SK-N-SH (cell line): ENCODE results near the gene GUCY1A1.

ENCODE experiments used
- CHD2 ChIP-seq: fragments of 150-350 bp; IDR thresholded peaks from 2 replicates; pipeline ENCODE4 v1.6.1; 2018; ENCODE audit warnings: low read length; ENCODE audit not compliant: partially characterized antibody
- CTCF ChIP-seq: fragments of 200-600 bp; sonication (generic); IDR thresholded peaks from 2 replicates; pipeline ENCODE4 v1.6.1; 2017; ENCODE audit warnings: antibody characterized with exemption, mild to moderate bottlenecking, moderate library complexity
- ELF1 ChIP-seq: IDR thresholded peaks from 2 replicates; pipeline ENCODE4 v1.4.0; 2012
- EP300 ChIP-seq, 2 experiments: IDR thresholded peaks; 2 replicates each; pipeline versions ENCODE4 v1.4.0 to v1.6.1; 2012; ENCODE audit warnings: borderline replicate concordance in 1 of 2, low read depth in 1 of 2, low read length in 1 of 2
- EZH2phosphoT487 ChIP-seq: fragments of 200-600 bp; sonication (generic); IDR thresholded peaks from 2 replicates; pipeline ENCODE4 v1.6.1; 2017; ENCODE audit warnings: low read depth, mixed run types, mild to moderate bottlenecking, antibody characterized with exemption, moderate library complexity, borderline replicate concordance
- JUND ChIP-seq: IDR thresholded peaks from 2 replicates; pipeline ENCODE4 v1.4.0; 2012
- MAX ChIP-seq: IDR thresholded peaks from 2 replicates; pipeline ENCODE4 v1.4.0; 2012; ENCODE audit warnings: low read depth
- POLR2AphosphoS5 ChIP-seq: IDR thresholded peaks from 2 replicates; pipeline ENCODE4 v1.6.1; 2012; ENCODE audit warnings: low read depth, low read length
- RXRA ChIP-seq: IDR thresholded peaks from 2 replicates; pipeline ENCODE4 v1.4.0; 2012; ENCODE audit warnings: low read depth, mild to moderate bottlenecking, borderline replicate concordance
- SMC3 ChIP-seq: IDR thresholded peaks from 2 replicates; pipeline ENCODE4 v1.6.1; 2012; ENCODE audit warnings: low read depth, low read length, improper control_type of control experiment
- TCF12 ChIP-seq: IDR thresholded peaks from 2 replicates; pipeline ENCODE4 v1.4.0; 2012
- USF2 ChIP-seq: fragments of 150-350 bp; IDR thresholded peaks from 2 replicates; pipeline ENCODE4 v1.6.1; 2017; ENCODE audit warnings: antibody characterized with exemption, low read length, low read depth, borderline replicate concordance
- TF ChIP-seq, protein P1 (sequence below): IDR thresholded peaks from 2 replicates; pipeline ENCODE4 v1.6.1; 2012; ENCODE audit warnings: mild to moderate bottlenecking, low read depth, low read length, moderate library complexity

- TF ChIP-seq CTCF (no peak), ELF1 (no peak), EP300 (IDR thresholded peaks at IDR 0.05; ENCODE audit: borderline replicate concordance in 1 of 2, low read depth in 1 of 2, low read length in 1 of 2) (peak in 1 of 2 experiments; percentile 86; a peak in 2 of 4 replicates), USF2 (no peak), EZH2phosphoT487 (no peak), SMC3 (no peak), CHD2 (peak; percentile 48), TCF12 (peak; percentile 21; the same call in 1 of the 2 replicates), MAX (no peak), JUND (no peak), POLR2AphosphoS5 (peak; percentile 21; the same call in 1 of the 2 replicates), RXRA (no peak)
- TF ChIP-seq, protein P1, sequence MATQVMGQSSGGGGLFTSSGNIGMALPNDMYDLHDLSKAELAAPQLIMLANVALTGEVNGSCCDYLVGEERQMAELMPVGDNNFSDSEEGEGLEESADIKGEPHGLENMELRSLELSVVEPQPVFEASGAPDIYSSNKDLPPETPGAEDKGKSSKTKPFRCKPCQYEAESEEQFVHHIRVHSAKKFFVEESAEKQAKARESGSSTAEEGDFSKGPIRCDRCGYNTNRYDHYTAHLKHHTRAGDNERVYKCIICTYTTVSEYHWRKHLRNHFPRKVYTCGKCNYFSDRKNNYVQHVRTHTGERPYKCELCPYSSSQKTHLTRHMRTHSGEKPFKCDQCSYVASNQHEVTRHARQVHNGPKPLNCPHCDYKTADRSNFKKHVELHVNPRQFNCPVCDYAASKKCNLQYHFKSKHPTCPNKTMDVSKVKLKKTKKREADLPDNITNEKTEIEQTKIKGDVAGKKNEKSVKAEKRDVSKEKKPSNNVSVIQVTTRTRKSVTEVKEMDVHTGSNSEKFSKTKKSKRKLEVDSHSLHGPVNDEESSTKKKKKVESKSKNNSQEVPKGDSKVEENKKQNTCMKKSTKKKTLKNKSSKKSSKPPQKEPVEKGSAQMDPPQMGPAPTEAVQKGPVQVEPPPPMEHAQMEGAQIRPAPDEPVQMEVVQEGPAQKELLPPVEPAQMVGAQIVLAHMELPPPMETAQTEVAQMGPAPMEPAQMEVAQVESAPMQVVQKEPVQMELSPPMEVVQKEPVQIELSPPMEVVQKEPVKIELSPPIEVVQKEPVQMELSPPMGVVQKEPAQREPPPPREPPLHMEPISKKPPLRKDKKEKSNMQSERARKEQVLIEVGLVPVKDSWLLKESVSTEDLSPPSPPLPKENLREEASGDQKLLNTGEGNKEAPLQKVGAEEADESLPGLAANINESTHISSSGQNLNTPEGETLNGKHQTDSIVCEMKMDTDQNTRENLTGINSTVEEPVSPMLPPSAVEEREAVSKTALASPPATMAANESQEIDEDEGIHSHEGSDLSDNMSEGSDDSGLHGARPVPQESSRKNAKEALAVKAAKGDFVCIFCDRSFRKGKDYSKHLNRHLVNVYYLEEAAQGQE, result no peak
Observed at GRCh38 chr4:155653052-155653451, 13.6 kb upstream of the GUCY1A1 start.
